NCI-H526 (cell line): ENCODE results near the gene ZNF496.
"Not testable (repeated sequence)": the region's sequence is repeated elsewhere in the genome, so short reads cannot be mapped to it uniquely, and the experiment has no call there.

Experiments used
- DNase-seq, 2 experiments: peaks; one replicate each; lab custom pipeline; 2025; lab: John Stamatoyannopoulos, UW

The ZNF496 gene

GRCh38 chr1:247291833-247292561 is 39.7 kb downstream of the ZNF496 start:
- DNase-seq: no peak

GRCh38 chr1:247291161-247291560 is 40.5 kb downstream of the ZNF496 start:
- DNase-seq: no peak

GRCh38 chr1:247290576-247290975 is 41.1 kb downstream of the ZNF496 start:
- DNase-seq: no peak

GRCh38 chr1:247289274-247289892 is 42.3 kb downstream of the ZNF496 start:
- DNase-seq: not testable (repeated sequence)

- no peak for DNase-seq
These were observed 43.3 kb downstream of the ZNF496 start for GRCh38 chr1:247288341-247288740.

- DNase-seq: no peak
These were observed 44.2 kb downstream of the ZNF496 start for GRCh38 chr1:247287460-247287859.

GRCh38 chr1:247286134-247286670 is 45.5 kb downstream of the ZNF496 start:
- DNase-seq: no peak

GRCh38 chr1:247281001-247281574 is 50.6 kb downstream of the ZNF496 start:
- no peak for DNase-seq

GRCh38 chr1:247277191-247277590 is 54.5 kb downstream of the ZNF496 start:
- DNase-seq: no peak

GRCh38 chr1:247274605-247275256 is 56.9 kb downstream of the ZNF496 start:
- DNase-seq: no peak

- no peak for DNase-seq
These were observed 58.7 kb downstream of the ZNF496 start for GRCh38 chr1:247273013-247273412.

- DNase-seq: no peak
These were observed 61.7 kb downstream of the ZNF496 start for GRCh38 chr1:247270003-247270402.

GRCh38 chr1:247269133-247269532 is 62.5 kb downstream of the ZNF496 start:
- no peak for DNase-seq

GRCh38 chr1:247268390-247269045 is 63.1 kb downstream of the ZNF496 start:
- DNase-seq: no peak

- no peak for DNase-seq
These were observed 65.6 kb downstream of the ZNF496 start for GRCh38 chr1:247266053-247266452.

- not testable (repeated sequence) for DNase-seq
These were observed 75.9 kb downstream of the ZNF496 start, which contains the start of gene VN1R5 for GRCh38 chr1:247255772-247256171. Gene VN1R5 (plus strand): TSS chr1:247256072.

GRCh38 chr1:247247568-247247967 is 84.1 kb downstream of the ZNF496 start:
- no peak for DNase-seq
